ENCODE results near the gene ST3GAL5. TPM values are rescaled to one million over a fixed set of nuclear protein-coding genes. Genes with fewer than 3 reads are reported as not detected.

ST3GAL5 gene
- total and polyA plus RNA-seq, 12 donors = 25.6 to 172 (median 85.6) TPM

GRCh38 chr2:85844486-85844885, 44.3 kb downstream of the ST3GAL5 start:
- intact Hi-C loops (cut with DNase I) = no loop called here
- DNase-seq = peak in 3 of 7 donors; percentile 35 to 52 (median 47)
- no peak for TF ChIP-seq POLR2A (IDR thresholded peaks at IDR 0.05)
- TF ChIP-seq CTCF (IDR thresholded peaks at IDR 0.05) = no peak
- 54 to 85% (median 63%) methylated on average over 4 of the region's 4 CpGs for WGBS, 4 donors
- Histone ChIP-seq H3K4me1 (replicated peaks in 1 of 2) (peaks cover 0 to 10% of the 10 kb centered on the region in 2 donors), H3K27me3 (no peaks in the 10 kb centered on the region), H3K36me3 (replicated peaks in 1 of 2) (peaks cover 0 to 69% of the 10 kb centered on the region in 2 donors), H3K4me3 (no peak overlapping the region), H3K27ac (peak overlapping the region in 1 of 5 donors; percentile 40), H3K9me3 (replicated peaks in 1 of 3) (no peaks in the 10 kb centered on the region)

- Histone ChIP-seq H3K4me3 (no peak overlapping the region), H3K27ac (no peak overlapping the region), H3K4me1 (replicated peaks in 1 of 2) (peaks cover 0 to 10% of the 10 kb centered on the region in 2 donors), H3K27me3 (no peaks in the 10 kb centered on the region), H3K36me3 (replicated peaks in 1 of 2) (peaks cover 0 to 71% of the 10 kb centered on the region in 2 donors), H3K9me3 (replicated peaks in 1 of 3) (no peaks in the 10 kb centered on the region)
- WGBS, 4 donors = 70 to 77% (median 72%) methylated on average over 4 of the region's 4 CpGs
- TF ChIP-seq POLR2A (IDR thresholded peaks at IDR 0.05) (no peak), CTCF (IDR thresholded peaks at IDR 0.05) (peak in 5 of 6 experiments; percentile 13 to 47 (median 28))
- intact Hi-C loops (cut with DNase I) = no loop called here
- no peak for DNase-seq
Measured at GRCh38 chr2:85843543-85843942, 45.2 kb downstream of the ST3GAL5 start.

- no peak overlapping the region for H3K4me3 ChIP-seq
- H3K36me3 ChIP-seq (replicated peaks in 1 of 2) = peaks cover 0 to 43% of the 10 kb centered on the region in 2 donors
- H3K9me3 ChIP-seq (replicated peaks in 1 of 3) = no peaks in the 10 kb centered on the region
- no peak for DNase-seq
- no peak for TF ChIP-seq POLR2A (IDR thresholded peaks at IDR 0.05)
- TF ChIP-seq CTCF (IDR thresholded peaks at IDR 0.05) = no peak
- WGBS, 4 donors = 89 to 93% (median 91%) methylated on average over 9 of the region's 9 CpGs
- no peak overlapping the region for H3K27ac ChIP-seq
- intact Hi-C loops (cut with DNase I) = no loop called here
- no peaks in the 10 kb centered on the region for H3K4me1 ChIP-seq (replicated peaks in 1 of 2)
- H3K27me3 ChIP-seq = no peaks in the 10 kb centered on the region
Measured at GRCh38 chr2:85840091-85840490, 48.7 kb downstream of the ST3GAL5 start.

- no peak for DNase-seq
- H3K4me3 ChIP-seq = no peak overlapping the region
- WGBS, 4 donors = 81 to 94% (median 93%) methylated on average over 5 to 10 of the region's 10 CpGs
- peaks cover 0 to 43% of the 10 kb centered on the region in 2 donors for H3K36me3 ChIP-seq (replicated peaks in 1 of 2)
- no peak overlapping the region for H3K27ac ChIP-seq
- intact Hi-C loops (cut with DNase I) = no loop called here
- no peaks in the 10 kb centered on the region for H3K27me3 ChIP-seq
- TF ChIP-seq POLR2A (IDR thresholded peaks at IDR 0.05) (no peak), CTCF (IDR thresholded peaks at IDR 0.05) (no peak)
- H3K9me3 ChIP-seq (replicated peaks in 1 of 3) = no peaks in the 10 kb centered on the region
- no peaks in the 10 kb centered on the region for H3K4me1 ChIP-seq (replicated peaks in 1 of 2)
Measured at GRCh38 chr2:85839461-85839860, 49.3 kb downstream of the ST3GAL5 start.

Data from adrenal gland (tissue), 12 donors.